HPDE6-E6E7 (cell line): ENCODE results near the gene MT1X.
A peak's percentile ranks its signal among the peaks of the same experiment; 100 is the strongest.

Experiments
- DNase-seq: peaks from one replicate; pipeline ENCODE4 v3.0.0; 2011; ENCODE audit warnings: missing footprints; ENCODE audit errors: extremely low spot score

MT1X gene

DNA sequence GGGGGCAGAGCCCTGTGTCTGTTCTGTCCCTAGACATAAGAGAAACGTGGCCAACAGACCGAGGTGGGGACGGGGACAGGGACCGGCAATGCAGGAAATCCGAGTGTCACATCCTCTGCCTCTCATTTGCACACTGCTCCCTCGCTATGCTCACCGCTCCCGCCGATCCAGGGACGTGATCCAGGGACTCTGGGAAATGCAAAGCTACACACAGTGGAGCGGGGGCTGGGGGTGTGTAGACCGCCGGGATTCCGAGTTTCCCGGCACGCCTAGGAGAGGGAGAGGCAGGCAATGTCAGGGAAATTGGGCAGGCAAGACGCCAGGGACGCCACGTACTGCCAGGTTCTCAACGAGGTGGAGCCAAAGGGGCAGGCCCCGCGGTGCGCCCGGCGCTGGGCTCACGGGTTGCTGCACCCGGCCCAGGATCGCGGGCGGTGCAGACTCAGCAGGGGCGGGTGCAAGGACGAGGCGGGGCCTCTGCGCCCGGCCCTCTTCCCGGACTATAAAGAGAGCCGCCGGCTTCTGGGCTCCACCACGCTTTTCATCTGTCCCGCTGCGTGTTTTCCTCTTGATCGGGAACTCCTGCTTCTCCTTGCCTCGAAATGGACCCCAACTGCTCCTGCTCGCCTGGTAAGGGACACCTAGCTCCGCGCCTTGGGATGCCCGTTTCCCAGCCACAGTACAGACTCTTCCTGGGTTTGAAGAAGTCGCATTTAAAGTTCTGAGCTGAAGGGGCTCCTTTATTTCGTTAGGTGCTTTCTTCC lies at the start of gene MT1X:
TSS of gene MT1X (plus strand) at position 532 of the 764 bp plus-strand sequence. CDS start at position 603, 71 bp downstream.
- DNase-seq: peak; percentile 93

DNA sequence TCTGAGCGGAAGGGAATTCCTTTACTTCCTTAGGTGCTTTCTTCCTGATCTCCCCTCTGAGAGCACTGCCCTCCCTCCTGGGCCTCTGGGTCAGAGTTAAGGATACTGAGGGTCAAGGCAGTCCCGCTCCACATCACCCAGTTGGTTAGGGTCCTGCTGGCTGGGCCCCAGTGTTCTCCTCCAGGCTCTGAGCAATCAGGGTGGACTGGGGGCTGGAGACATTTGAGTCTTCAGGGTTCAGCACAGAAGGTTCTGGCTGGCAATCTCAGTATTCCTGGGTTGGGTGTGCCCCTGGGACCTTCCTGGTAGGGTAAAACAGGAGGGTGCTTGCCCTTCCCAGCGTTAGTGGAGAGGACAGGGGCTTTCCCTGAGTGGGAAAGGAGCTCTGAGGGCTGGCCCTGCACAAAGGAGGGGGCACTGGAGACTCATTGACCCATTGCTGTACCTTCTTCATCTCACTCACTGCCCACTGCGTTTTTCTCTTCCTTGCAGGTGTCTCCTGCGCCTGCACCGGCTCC lies 49.4 kb upstream of the MT1X start:
- no peak for DNase-seq

DNA sequence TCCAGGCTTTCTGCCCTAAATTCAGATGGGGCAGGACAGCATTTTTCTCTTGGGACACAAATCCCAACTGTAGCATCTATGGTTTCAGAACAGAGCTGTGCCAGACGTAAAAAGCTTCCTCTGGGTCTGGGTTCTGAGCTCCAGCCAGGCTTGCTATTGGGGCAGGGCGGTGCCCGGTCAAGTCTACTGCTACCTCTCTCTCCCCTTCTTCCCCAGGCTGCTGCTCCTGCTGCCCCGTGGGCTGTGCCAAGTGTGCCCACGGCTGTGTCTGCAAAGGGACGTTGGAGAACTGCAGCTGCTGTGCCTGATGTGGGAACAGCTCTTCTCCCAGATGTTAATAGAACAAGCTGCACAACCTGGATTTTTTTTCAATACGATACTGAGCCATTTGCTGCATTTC lies 48.7 kb upstream of the MT1X start:
- no peak for DNase-seq

DNA sequence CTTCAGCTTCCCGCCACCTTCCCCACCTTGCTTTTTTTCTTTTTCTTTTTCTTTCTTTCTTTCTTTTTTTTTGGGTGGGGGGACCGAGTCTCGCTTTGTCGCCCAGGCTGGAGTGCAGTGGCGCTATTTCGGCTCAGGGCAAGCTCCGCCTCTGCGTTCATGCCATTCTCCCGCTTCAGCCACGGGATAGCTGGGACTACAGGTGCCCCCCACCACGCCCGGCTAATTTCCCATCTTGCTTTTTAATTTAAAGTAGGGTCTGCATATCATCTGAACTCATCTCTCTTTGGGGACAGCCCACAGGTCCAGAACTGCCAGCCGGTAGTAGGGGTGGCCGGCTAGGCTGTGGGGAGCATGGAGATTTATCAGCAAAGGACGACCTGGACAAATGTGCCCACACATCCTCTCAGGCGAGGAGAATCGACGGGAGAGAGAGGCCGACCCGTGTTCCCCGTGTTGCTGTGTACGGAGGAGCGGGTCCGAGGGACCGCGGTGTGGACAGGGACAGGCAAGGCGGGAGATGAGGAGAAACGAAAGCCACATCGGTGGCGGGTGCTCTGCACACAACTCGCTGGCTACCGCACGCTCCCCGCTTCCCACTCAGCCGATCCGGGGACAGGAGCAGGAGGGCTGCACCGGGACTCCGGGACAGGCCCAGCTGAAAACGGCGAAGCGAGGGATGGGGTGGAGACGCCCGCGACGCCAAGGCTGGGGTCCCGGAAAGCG lies 47.4 kb upstream of the MT1X start:
- no peak for DNase-seq

DNA sequence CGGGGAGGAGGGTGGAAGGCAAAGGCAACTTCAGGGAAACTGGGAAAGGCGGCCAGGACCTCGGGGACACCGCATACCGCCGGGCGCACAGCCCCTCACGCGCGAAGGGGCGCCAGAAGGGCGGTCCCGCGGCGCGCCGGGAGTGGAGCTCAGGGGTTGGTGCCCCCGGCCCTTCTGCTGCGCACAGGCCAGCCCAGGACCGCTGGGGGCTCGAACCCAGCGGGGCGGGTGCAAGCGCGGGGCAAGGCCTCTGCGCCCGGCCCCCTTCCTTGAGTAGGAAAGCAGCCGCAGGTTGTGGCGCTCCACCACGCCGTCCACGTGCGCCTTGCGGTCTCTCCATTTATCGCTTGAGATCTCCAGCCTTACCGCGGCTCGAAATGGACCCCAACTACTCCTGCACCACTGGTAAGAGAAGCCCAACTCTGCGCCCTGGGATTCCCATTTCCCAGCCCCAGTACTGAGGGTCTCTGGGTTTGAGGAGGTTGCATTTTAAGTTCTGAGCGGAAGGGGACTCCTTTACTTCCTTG lies 46.8 kb upstream of the MT1X start:
- DNase-seq: no peak

DNA sequence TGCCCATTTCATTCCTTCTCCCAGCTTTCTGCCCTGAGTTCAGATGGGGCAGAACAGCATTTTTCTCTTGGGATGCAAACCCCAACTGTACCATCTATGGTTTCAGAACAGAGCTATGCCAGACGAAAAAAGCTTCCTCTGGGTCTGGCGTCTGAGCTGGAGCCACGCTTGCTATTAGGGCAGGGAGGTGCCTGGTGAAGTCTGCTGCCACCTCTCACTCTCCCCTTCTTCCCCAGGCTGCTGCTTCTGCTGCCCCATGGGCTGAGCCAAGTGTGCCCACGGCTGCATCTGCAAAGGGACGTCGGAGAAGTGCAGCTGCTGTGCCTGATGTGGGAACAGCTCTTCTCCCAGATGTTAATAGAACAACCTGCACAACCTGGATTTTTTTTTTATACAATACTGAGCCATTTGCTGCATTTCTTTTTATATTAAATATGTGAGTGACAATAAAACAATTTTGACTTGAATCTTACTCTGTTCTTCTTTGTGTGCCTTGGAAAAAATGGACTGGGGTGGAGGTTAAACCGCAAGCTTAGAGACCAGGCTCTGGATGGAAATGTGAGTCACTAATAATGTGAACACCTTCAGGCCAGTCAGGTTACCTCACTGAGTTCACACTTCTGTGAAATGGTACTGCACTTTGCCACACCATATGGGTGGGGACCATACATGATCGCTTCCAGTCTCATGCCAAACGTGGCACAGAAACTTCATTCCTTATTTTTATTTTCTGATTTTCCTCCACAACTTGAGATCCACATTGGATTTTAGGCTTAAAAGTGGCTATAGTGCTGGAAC lies 45.5 kb upstream of the MT1X start:
- no peak for DNase-seq

DNA sequence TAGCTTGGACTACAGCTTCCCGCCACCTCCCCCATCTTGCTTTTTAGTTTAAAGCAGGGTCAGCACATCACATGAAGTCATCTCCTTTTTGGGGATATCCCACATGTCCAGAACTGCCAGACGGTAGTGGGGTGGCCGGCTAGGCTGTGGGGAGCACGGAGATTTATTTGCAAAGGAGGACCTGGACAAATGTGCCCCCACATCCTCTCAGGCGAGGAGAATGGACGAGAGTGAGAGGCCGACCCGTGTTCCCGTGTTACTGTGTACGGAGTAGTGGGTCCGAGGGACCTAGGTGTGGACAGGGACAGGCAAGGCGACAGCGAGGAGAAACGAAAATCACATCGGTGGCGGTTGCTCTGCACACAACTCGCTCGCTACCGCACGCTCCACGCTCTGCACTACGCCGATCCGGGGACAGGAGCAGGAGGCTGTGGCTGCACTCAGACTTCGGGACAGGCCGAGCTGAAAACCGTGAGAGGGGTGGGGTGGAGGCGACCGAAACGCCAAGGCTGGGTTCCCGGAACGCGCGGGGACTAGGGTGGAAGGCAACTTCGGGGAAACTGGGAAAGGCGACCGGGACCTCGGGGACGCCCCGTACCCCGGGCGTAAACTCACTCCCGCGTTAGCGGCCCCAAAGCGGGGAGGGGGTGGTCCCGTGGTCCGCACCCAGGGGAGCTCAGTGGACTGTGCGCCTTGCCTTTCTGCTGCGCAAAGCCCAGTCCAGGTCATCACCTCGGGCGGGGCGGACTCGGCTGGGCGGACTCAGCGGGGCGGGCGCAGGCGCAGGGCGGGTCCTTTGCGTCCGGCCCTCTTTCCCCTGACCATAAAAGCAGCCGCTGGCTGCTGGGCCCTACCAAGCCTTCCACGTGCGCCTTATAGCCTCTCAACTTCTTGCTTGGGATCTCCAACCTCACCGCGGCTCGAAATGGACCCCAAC lies 44.2 kb upstream of the MT1X start, which contains the start of gene MT1A:
TSS of gene MT1A (plus strand) at position 853 of the 937 bp plus-strand sequence. CDS start at position 926, 73 bp downstream.
- DNase-seq: no peak

DNA sequence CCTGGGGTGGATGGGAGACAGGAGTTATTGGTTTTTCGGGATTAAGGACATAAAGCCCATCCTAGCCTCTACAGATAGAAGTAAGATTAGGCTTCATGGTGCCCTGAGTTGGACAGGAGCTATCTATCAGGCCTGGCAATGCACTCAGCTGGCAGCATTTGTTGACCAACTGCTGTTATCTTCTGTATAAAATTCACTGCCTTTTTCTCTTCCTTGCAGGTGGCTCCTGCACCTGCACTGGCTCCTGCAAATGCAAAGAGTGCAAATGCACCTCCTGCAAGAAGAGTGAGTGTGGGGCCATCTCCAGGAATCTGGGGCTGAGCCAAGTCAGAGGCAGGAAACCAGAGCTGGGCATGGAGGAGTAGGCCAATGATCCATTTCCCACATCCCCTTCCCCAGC lies 43.2 kb upstream of the MT1X start:
- no peak for DNase-seq

DNA sequence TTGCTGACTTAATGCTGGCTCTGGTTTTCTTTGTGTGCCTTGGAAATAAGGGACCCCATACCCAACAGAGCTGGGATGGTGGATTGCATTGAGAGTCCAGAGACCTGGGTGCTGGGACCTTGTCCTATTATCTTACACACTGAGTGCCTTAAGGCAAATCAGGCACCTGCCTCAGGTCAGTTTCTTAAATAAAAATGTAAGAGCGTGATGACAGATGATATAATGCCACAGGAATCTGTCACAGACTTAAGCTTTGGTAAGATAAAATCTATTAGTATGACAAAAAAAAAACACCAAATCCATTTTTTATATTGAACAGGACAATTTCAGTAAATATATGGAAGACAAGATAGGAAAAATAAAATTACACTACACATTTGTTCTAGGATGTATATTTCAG lies 42.2 kb upstream of the MT1X start:
- no peak for DNase-seq

DNA sequence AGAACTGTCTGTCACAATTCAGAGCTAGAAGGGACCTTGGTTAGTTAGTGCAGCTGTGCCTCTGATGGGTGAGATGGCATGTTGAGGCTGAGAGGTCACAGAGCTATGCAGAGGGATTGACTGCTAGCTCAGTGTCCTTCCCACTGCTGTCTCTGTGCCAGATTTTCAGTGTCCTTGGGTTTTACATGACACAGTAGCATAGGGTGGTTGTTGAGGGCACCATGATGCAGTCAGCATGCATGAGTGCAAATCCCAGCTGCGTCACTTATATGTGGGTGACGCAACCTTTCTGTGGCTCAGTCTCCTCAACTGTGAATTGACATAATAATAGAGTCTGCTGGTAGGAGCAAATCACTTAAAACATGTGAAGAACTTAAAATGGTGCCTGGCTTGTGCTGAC lies 41.1 kb upstream of the MT1X start:
- DNase-seq: no peak

DNA sequence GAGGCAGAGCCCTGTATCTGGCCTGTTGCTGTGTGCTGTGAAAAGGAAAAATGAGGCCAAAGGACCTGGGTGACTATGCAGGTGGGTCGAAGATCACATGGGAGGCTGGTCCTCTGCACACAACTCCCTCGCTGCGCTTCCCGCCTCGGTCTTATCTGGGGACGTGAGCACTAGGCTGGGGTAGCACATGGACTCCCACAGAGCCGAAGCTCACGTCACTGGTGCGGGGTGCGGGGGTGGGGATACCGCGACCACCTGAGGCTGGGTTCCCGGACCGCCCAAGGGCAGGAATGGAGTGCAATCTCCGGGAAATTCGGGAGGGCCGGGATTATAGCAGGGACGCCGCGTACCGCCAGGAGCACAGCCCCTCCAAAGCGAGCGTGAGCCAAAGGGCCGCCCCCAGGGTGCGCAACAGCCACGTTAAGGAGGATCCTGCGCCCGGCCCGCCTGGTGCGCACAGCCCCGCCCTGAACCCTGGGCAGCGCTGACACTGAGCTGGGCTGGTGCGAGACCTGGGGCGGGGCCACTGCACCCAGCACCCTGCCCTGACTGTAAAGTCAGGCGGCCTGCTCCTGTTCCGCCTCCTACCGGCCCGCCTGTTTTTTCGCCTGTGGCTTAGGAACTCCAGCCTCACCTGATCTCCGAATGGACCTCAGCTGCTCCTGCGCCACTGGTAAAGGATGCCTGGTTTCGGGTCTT lies 39.0 kb upstream of the MT1X start:
- DNase-seq: peak; percentile 79

DNA sequence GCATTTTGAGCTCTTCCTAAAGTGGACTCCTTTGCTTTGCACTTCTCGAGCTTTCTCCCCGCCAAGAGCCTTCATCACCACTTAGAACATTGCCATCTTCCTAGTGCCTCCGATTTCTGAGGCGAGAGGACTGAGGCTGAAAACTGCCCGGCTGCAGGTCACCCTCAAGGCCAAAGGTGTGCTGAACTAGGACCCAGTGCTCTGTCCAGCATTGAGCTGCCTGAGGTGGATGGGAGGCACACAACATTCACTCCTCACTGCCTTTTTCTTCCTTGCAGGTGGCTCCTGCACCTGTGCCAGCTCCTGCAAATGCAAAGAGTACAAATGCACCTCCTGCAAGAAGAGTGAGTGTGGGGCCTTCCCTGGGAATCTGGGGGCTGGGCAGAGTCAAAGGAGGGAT lies 38.4 kb upstream of the MT1X start:
- no peak for DNase-seq

DNA sequence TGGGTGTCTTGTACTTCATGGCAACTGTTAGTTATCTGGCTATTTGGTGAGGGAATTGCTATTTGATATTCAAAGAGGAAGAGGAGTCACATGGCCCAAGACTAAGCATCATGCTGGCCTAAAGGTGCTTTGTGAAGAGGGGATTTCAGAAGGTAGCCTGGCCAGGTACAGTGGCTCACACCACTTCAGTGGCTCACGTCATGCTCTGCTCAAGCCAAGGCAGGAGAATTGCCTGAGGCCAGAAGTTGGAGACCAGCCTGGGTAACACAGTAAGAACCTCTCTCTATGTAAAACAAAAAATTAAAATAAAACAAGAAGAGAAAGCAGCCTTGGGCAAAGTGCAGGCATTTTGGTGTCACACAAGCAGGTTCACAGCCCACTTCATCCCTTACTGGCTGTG lies 37.0 kb upstream of the MT1X start:
- no peak for DNase-seq

DNA sequence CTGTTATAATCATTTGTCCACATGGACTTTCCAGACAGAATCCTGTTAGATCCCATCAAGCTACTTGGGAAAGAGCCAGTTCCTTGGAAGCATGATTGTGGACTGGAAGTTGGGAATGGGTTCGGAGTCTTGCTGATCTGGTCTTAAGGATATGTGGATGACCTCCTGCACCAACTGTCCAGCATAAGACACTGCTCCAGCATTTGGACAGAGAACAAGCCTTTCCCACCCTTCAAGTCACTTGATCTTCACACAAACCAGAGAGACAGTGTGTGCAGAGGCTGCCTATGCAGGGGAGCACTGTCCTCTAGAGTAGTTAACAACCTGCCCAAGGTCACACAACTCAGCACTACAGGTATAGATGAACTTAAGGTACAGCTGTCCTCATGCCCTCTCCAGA lies 36.4 kb upstream of the MT1X start:
- no peak for DNase-seq

DNA sequence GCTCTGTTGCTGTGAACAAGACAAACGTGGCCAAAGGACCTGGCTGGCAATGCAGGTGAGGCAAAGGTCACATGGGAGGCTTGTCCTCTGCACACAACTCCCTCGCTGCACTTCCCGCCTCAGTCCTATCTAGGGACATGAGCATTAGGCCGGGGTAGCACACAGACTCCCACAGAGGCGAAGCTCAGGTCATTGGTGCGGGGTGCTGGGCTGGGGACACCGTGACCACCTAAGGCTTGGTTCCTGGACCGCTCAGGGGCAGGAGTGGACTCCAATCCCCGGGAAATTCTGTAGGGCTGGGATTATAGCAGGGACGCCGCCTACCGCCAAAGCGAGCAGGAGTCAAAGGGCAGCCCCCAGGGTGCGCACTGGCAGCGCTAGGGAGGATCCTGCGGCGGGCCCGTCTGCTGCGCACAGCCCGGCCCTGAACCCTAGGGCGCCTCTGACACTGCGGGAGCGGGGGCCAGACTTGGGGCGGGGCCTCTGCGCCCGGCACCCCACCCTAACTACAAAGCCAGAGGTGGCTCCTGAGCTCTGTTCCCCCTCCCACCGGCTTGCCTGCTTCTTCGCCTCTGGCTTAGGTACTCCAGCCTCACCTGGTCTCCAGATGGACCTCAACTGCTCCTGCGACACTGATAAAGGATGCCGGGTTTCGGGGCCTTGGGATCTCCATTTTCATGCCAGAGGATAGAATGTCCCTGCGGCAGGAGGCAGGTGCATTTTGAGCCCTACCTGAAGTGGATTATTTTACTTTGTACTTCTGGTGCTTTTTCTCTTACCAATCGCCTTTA lies 34.4 kb upstream of the MT1X start:
- no peak for DNase-seq

DNA sequence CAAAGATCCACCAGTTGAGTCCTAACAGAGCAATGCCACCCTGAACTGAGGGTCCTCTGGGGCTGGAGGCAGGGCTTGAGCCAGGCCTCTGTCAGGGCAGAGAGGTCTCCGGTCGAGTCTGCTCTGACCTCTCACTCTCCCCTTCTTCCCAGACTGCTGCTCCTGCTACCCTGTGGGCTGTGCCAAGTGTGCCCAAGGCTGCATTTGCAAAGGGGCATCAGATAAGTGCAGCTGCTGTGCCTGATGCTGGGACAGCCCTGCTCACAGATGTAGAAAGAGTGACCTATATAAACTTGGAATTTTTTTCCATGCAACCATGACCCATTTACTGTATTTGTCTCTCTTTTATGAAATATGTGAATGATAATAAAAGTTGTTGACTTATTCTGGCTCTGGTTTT lies 33.0 kb upstream of the MT1X start:
- DNase-seq: no peak

DNA sequence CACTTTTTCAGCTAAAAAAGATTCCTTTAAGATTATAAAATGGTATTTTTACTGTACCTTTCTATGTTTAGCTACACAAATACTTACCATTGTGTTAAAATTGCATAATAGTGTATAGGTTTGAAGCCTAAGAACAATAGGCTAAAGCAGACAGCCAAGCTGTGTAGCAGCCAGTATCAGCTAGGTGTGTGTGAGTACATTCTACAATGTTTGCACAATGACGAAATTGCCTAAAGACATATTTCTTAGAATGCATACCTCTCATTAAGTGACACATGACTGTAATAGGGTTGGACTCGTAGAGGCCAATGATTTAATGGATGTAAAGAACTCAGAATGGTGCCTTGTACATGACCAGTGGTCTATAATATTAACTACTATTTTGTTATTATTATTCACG lies 32.5 kb upstream of the MT1X start:
- DNase-seq: peak; percentile 60

DNA sequence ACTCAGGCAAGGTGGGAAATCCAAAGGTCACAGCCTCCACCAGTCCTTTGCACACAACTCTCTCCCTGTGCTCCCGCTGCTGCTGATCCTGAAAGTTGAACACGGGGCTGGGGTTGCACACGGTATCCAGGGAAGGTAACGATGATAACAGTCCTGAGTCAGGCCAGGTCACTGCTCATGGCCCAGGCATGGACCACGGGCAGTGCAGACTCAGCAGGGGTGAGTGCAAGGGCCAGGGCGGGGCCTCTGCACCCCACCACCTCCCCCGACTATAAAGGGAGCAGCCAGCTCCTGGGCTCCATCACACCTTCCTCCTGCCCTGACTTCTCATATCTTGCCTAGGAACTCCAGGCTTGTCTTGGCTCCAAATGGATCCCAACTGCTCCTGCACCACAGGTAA lies 30.7 kb upstream of the MT1X start, which contains the start of gene MT1B:
TSS of gene MT1B (plus strand) at position 301 of the 400 bp plus-strand sequence. CDS start at position 369, 68 bp downstream.
- DNase-seq: no peak

DNA sequence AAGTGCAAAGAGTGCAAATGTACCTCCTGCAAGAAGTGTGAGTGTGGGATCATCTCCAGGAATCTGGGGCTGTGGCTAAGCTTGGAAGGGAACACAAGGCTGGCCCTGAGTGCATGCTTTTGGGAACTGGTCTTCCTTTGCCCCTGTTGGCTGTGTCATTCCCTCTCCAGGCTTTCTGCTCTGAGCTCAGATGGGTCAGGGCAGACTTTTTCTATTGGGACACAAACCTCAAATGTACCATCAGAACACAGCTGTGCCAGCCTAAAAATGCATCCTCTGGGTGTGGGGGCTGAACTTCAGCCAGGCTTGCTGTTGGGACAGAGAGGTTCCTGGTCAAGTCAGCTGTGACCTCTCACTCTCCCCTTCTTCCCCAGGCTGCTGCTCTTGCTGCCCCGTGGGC lies 29.7 kb upstream of the MT1X start:
- no peak for DNase-seq
